B cell (primary cell): ENCODE results near the gene RPS21. TPM values are rescaled to one million over a fixed set of nuclear protein-coding genes. Genes with fewer than 3 reads are reported as not detected.

Experiments
- ATAC-seq: fragments of 200-7000 bp; cut with Tn5 transposase; one replicate; pipeline ENCODE4 v1.10.0; 2021; ENCODE audit warnings: low read depth, mild to moderate bottlenecking, moderate number of reproducible peaks, moderate library complexity
- CTCF ChIA-PET: fragments of 350-600 bp; sonication (Branson Sonifier 250); formaldehyde crosslinking; loops from one replicate; lab custom pipeline; 2021; ENCODE audit warnings: antibody characterized with exemption, inconsistent platforms; lab: Charles Lee
- POLR2A ChIA-PET: fragments of 350-600 bp; sonication (Branson Sonifier 250); formaldehyde crosslinking; loops from one replicate; lab custom pipeline; 2021; ENCODE audit warnings: antibody characterized with exemption; lab: Charles Lee
- DNase-seq: peaks from one replicate; pipeline ENCODE4 v3.0.0; 2013
- H2AFZ ChIP-seq: 2 replicates; pipeline ENCODE4 v1.6.1; 2012; ENCODE audit warnings: mild to moderate bottlenecking, low read depth, low read length; ENCODE audit not compliant: insufficient read depth, poor library complexity, severe bottlenecking
- H3K27ac ChIP-seq, 2 donors: 1 replicate in 1 of 2; 2 replicates in 1 of 2; pipeline ENCODE4 v1.5.1; 2012 to 2013; ENCODE audit warnings: low read length in 2 of 2, mild to moderate bottlenecking in 2 of 2, moderate library complexity in 1 of 2
- H3K27me3 ChIP-seq, 4 experiments: fragments of 200-600 bp in 1 of 4; sonication (generic) in 1 of 4; replicated peaks in 1 of 4; 1 replicate in 2 of 4; 2 replicates in 2 of 4; pipeline versions ENCODE4 v1.6.1 to v1.7.0; 2013 to 2016; ENCODE audit warnings: low read length in 3 of 4, mild to moderate bottlenecking in 2 of 4, mixed read lengths in 1 of 4, moderate library complexity in 1 of 4; ENCODE audit not compliant: insufficient read depth in 4 of 4, control insufficient read depth in 3 of 4; ENCODE audit errors: control extremely low read depth in 1 of 4
- H3K36me3 ChIP-seq, 2 experiments: replicated peaks in 1 of 2; 1 replicate in 1 of 2; 2 replicates in 1 of 2; pipeline versions ENCODE4 v1.6.1 to v1.7.1; 2013; ENCODE audit warnings: low read length in 1 of 2; ENCODE audit not compliant: insufficient read depth in 2 of 2, control insufficient read depth in 1 of 2; ENCODE audit errors: control extremely low read depth in 1 of 2, extremely low read depth in 1 of 2
- H3K4me1 ChIP-seq, 2 donors: fragments of 200-600 bp in 1 of 2; sonication (generic) in 1 of 2; 1 replicate in 1 of 2; 2 replicates in 1 of 2; pipeline versions ENCODE4 v1.5.1 to v1.6.1; 2013 to 2017; ENCODE audit warnings: low read length in 2 of 2; ENCODE audit not compliant: control insufficient read depth in 2 of 2, insufficient read depth in 2 of 2
- H3K4me2 ChIP-seq: replicated peaks from 2 replicates; pipeline ENCODE3; 2012; ENCODE audit warnings: mild to moderate bottlenecking, low read depth, low read length; ENCODE audit not compliant: poor library complexity, severe bottlenecking
- H3K4me3 ChIP-seq, 5 experiments: fragments of 200-600 bp in 1 of 5; sonication (generic) in 1 of 5; 1 replicate in 3 of 5; 2 replicates in 2 of 5; pipeline versions ENCODE4 v1.5.1 to v1.7.0; 2011 to 2016; ENCODE audit warnings: low read length in 4 of 5, mild to moderate bottlenecking in 4 of 5, low read depth in 2 of 5, control low read depth in 1 of 5, moderate library complexity in 1 of 5; ENCODE audit not compliant: insufficient read depth in 1 of 5; ENCODE audit errors: control extremely low read depth in 1 of 5, extremely low read depth in 1 of 5
- H3K79me2 ChIP-seq: fragments of 200-600 bp; sonication (generic); one replicate; pipeline ENCODE4 v1.6.0; 2016; ENCODE audit warnings: low read length; ENCODE audit not compliant: control insufficient read depth, insufficient read depth
- H3K9ac ChIP-seq: fragments of 200-600 bp; sonication (generic); 2 replicates; pipeline ENCODE4 v1.6.1; 2017; ENCODE audit warnings: mild to moderate bottlenecking, low read length, moderate library complexity
- H3K9me3 ChIP-seq, 3 donors: one replicate each; pipeline versions ENCODE4 v1.6.1 to v1.7.1; 2013; ENCODE audit warnings: low read length in 2 of 3; ENCODE audit not compliant: control insufficient read depth in 2 of 3, insufficient read depth in 1 of 3; ENCODE audit errors: control extremely low read depth in 1 of 3
- H4K20me1 ChIP-seq: 2 replicates; pipeline ENCODE4 v1.6.0; 2012; ENCODE audit warnings: mild to moderate bottlenecking, low read length; ENCODE audit not compliant: insufficient read depth, control insufficient read depth, poor library complexity, severe bottlenecking
- H3K27ac Mint-ChIP-seq: one replicate; pipeline ENCODE4 v1.8.0; 2021; ENCODE audit warnings: mixed read lengths
- H3K27me3 Mint-ChIP-seq: one replicate; pipeline ENCODE4 v1.8.0; 2021; ENCODE audit warnings: mixed read lengths
- H3K4me1 Mint-ChIP-seq: one replicate; pipeline ENCODE4 v1.8.0; 2021; ENCODE audit warnings: mixed read lengths
- H3K4me3 Mint-ChIP-seq: one replicate; pipeline ENCODE4 v1.8.0; 2021; ENCODE audit warnings: mixed read lengths
- H3K9me3 Mint-ChIP-seq: one replicate; pipeline ENCODE4 v1.8.0; 2022; ENCODE audit warnings: mixed read lengths; ENCODE audit not compliant: insufficient read depth
- EZH2 ChIP-seq: IDR thresholded peaks from 2 replicates; pipeline ENCODE4 v1.6.1; 2012; ENCODE audit warnings: borderline replicate concordance, low read depth, mild to moderate bottlenecking, moderate library complexity, low read length; ENCODE audit not compliant: insufficient read depth, poor library complexity, severe bottlenecking
- WGBS: methylation state at CpG from one replicate; pipeline ENCODE4 v1.1.5; 2013; ENCODE audit warnings: missing lambda C conversion rate; ENCODE audit not compliant: insufficient coverage; 5-methylcytosine and 5-hydroxymethylcytosine counted together
- intact Hi-C: fragments of 100-400 bp; cut with micrococcal nuclease; formaldehyde crosslinking; loops from one replicate; pipeline ENCODE4 v1.10.0; 2022
- polyA plus RNA-seq: library from polyadenylated mRNA; depleted of rRNA; stranded (reverse); fragments of >200 nt; gene quantifications from 2 replicates; pipeline ENCODE4 v1.2.3, GENCODE V29; 2012
- total RNA-seq, 2 donors: library from RNA; stranded (reverse); fragments of 120-200 nt in 1 of 2; gene quantifications; 1 replicate in 1 of 2; 2 replicates in 1 of 2; pipeline versions ENCODE4 v1.2.3 to v1.2.4, GENCODE V29; 2013 to 2022
- TF ChIP-seq, protein P1 (sequence below): fragments of 200-600 bp; IDR thresholded peaks from one replicate; pipeline ENCODE4 v1.8.0; 2022; ENCODE audit warnings: antibody characterized with exemption, mild to moderate bottlenecking

Gene RPS21
- total and polyA plus RNA-seq, 2 donors (not counting 1 experiment from before 2014, with no cell fraction given) = 2,653 to 9,603 TPM

DNA sequence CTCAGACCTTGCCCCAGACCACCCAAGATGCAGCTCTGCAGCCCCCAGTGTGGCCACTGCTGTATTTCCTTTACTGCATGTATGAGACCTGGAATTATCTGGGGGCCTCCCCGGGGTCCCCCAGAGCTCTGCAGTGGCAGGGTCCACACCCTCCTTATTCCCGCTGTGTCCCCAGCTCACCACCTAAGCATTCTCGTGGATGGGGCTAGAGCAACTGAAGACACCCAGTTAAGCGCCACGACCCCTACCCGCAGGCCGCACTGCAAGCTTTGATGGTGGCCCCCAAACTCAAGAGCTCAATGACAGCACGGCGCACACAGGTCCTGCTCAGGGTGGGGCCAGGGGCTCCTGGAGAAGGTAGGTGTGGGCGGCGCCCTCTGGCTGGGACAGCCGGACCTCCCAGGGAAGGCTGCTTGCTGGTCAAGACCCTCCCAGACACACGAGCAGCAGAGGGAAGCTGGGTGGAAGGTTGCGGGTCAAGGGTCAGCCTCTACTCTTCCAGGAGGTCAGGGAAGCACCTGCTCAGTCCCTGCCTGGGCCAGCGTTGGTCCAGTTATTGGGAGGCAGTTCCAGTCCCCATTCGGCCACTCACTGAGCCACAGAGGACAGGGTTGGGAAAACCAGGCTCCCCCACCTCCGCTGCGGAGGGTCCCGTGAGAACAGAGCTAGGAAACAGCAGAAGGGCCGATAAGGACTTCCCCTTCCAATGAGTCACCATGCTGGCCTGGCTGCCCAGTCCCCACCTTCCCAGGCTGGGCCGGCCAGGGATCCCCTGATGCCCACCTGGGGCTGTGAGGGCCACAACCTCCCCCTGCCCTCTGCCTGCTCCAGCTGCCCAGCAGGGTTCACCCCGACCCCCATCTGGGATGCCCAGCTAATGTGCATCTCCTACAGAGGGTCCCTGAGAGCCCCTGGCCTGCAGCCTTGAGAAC is 22.7 kb upstream of the RPS21 start:
- peaks cover 6% of the 10 kb centered on the region for H4K20me1 ChIP-seq
- 80% methylated on average over 22 of the region's 22 CpGs for WGBS
- no peak overlapping the region for H3K27ac Mint-ChIP-seq
- POLR2A ChIA-PET = interaction anchor here (1.1 to 1.7 kb wide), 2 partner anchors 10 to 23 kb away, joined by 3 to 6 read pairs; partner anchors contain the start of gene RPS21
- ATAC-seq (no peak), DNase-seq (no peak)
- H3K9me3 ChIP-seq = peaks cover 0 to 4% (median 0%) of the 10 kb centered on the region in 3 donors
- peaks cover 19% of the 10 kb centered on the region for H3K4me1 Mint-ChIP-seq
- H3K27ac ChIP-seq = no peak overlapping the region
- intact Hi-C loops = no loop called here
- H3K4me3 ChIP-seq = no peak overlapping the region
- CTCF ChIA-PET = interaction anchor here (1.2 to 2.4 kb wide), 3 partner anchors 18 to 253 kb away, joined by 3 to 11 read pairs (median 9); no protein-coding TSS in a partner anchor
- no peak overlapping the region for H3K4me3 Mint-ChIP-seq
- H3K36me3 ChIP-seq = no peaks in the 10 kb centered on the region
- H3K9ac ChIP-seq = no peak overlapping the region
- no peaks in the 10 kb centered on the region for H3K79me2 ChIP-seq
- H3K4me2 ChIP-seq = no peak overlapping the region
- H3K27me3 ChIP-seq = peaks cover 0 to 19% (median 7%) of the 10 kb centered on the region in 4 experiments
- H3K27me3 Mint-ChIP-seq = peaks cover 3% of the 10 kb centered on the region
- H2AFZ ChIP-seq = no peak overlapping the region
- no peak for TF ChIP-seq EZH2
- TF ChIP-seq, protein P1, sequence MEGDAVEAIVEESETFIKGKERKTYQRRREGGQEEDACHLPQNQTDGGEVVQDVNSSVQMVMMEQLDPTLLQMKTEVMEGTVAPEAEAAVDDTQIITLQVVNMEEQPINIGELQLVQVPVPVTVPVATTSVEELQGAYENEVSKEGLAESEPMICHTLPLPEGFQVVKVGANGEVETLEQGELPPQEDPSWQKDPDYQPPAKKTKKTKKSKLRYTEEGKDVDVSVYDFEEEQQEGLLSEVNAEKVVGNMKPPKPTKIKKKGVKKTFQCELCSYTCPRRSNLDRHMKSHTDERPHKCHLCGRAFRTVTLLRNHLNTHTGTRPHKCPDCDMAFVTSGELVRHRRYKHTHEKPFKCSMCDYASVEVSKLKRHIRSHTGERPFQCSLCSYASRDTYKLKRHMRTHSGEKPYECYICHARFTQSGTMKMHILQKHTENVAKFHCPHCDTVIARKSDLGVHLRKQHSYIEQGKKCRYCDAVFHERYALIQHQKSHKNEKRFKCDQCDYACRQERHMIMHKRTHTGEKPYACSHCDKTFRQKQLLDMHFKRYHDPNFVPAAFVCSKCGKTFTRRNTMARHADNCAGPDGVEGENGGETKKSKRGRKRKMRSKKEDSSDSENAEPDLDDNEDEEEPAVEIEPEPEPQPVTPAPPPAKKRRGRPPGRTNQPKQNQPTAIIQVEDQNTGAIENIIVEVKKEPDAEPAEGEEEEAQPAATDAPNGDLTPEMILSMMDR = no peak
- peaks cover 24 to 29% of the 10 kb centered on the region in 2 donors for H3K4me1 ChIP-seq
- no peaks in the 10 kb centered on the region for H3K9me3 Mint-ChIP-seq
